ENCODE measurements around the gene SLC35F2.
"Not testable (repeated sequence)": the region's sequence is repeated elsewhere in the genome, so short reads cannot be mapped to it uniquely, and the experiment has no call there.

The SLC35F2 gene

DNA sequence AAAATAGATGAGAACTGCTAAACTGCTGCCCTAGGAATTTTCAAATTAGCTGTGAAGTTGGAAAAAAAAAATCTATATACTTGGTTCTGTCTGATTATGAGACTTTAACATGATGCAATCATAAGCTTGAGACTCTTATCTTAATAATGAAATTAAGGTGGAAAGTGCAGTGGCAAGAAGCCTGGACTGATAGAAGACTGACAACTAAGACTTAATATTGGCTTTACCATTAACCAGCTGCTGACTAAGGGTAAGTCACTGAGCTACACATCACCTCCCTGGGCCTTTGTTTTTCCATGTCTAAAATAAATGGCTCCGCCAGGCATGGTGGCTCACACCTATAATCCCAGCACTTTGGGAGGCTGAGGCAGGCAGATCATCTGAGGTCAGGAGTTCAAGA, 56.9 kb downstream of the SLC35F2 start:
- in situ Hi-C loops (cut with HindIII; ENCODE audit: low pct_ligation_motif_present, low pct_unique_long_range_greater_than_20kb, low sequenced_read_pairs), result no loop called here
- DNase-seq, result peak; percentile 46

DNA sequence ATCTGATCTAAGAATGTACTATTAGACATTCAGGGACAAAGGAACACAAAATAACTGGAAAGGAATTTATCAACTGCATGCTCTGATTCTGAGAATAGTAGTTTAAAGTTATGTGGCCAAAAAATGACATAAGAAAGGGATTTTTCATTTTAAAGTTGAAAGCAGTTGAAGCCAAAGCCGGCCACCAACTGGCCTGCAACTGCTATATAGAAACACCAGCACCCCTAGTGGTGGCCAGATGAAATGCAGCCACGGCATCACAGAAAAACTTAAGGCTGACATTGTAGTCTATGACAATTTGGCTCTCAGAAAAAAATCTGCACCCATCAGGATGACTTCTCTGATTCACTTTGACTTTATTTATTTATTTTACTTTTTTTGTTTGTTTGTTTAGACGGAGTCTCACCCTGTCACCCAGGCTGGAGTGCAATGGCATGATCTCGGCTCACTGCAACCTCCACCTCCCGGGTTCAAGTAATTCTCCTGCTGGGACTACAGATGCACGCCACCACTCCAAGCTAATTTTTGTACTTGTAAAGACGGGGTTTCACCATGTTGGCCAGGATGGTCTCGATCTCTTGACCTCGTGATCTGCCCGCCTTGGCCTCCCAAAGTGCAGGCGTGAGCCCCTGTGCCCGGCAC, 59.2 kb downstream of the SLC35F2 start:
- in situ Hi-C loops (cut with HindIII; ENCODE audit: low pct_ligation_motif_present, low pct_unique_long_range_greater_than_20kb, low sequenced_read_pairs), result no loop called here

DNA sequence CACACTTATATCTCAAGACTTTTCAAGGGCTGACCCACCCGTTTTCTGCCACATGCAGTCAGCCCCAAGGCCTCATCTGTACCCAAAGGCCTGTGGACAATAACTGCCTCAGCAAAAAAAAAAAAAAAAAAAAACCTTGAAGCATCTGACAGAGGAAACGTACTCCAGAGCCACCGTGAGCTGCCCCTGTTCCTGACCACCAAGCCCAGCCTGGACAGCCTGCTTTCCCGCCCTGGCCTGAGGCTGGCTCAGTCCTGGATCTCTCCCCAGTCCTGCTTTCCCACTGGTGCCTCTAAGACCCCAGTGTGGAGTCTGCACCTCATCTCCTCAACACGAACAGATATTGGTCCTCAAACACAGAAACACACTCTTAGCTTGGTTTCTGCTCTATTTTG, 66.5 kb downstream of the SLC35F2 start:
- in situ Hi-C loops (cut with HindIII; ENCODE audit: low pct_ligation_motif_present, low pct_unique_long_range_greater_than_20kb, low sequenced_read_pairs), result no loop called here
- no peak for DNase-seq

More for the DNA sequence above, 59.2 kb downstream of the SLC35F2 start:
- peak; percentile 61 for DNase-seq

DNA sequence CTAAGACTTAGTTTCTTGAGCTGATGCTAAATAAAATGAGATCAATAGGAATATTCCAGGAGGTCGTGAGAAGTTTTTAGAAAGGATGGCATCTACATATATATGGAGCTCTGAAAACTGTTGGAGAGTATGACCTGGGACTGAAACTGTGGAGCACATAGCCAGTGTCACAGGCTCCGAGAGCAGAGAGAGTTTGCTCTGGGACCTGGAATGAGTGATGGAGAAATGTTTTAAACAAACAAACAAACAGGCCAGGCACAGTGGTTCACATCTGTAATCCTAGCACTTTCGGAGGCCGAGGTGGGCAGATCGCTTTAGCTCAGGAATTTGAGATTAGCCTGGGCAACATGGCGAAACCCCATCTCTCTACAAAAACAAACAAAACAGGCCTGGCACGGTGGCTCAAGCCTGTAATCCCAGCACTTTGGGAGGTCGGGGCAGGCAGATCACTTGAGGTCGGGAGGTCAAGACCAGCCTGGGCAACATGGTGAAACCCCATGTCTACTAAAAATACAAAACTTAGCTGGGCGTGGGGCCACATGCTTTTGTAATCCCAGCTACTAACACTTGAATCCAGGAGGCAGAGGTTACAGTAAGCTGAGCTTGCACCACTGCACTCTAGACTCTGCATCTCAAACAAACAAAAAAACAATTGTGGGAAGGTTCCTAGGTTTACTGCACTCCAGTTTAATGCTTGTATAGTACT, 67.1 kb downstream of the SLC35F2 start:
- no peak for DNase-seq
- in situ Hi-C loops (cut with HindIII; ENCODE audit: low pct_ligation_motif_present, low pct_unique_long_range_greater_than_20kb, low sequenced_read_pairs), result no loop called here

DNA sequence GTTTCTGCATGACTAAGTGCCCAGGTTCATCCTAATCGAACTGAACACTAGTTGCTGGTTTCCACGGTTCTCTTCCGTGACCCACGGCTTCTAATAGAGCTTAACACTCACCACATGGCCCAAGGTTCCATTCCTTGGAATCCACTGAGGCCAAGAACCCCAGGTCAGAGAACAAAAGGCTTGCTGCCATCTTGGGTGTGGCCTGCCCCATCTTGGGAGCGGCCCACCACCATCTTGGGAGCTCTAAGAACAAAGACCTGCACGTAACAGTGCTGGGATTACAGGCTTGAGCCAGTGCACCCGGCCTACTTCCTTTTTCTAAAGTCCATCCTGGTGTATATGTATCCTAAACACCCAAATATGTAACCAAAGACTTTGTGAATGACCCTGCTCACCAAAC, 68.8 kb downstream of the SLC35F2 start:
- no peak for DNase-seq
- in situ Hi-C loops (cut with HindIII; ENCODE audit: low pct_ligation_motif_present, low pct_unique_long_range_greater_than_20kb, low sequenced_read_pairs), result no loop called here

DNA sequence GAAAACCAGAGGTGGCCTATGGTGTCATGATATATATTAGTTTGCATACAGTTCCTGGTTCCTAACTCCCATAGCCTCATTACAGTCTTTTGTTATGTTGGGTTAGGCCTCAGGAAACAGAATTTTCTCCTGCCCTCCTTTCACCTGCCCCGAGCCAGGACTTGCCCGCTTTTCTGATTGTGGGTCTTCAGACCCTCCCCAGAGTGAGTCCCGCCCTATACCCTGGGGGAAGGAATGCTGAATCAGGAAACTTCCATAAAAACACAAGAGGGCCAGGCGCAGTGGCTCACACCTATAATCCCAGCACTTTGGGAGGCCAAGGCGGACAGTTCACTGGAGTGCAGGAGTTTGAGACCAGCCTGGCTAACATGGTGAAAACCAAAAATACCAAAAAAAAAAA, 70.9 kb downstream of the SLC35F2 start:
- no peak for DNase-seq
- in situ Hi-C loops (cut with HindIII; ENCODE audit: low pct_ligation_motif_present, low pct_unique_long_range_greater_than_20kb, low sequenced_read_pairs), result no loop called here

DNA sequence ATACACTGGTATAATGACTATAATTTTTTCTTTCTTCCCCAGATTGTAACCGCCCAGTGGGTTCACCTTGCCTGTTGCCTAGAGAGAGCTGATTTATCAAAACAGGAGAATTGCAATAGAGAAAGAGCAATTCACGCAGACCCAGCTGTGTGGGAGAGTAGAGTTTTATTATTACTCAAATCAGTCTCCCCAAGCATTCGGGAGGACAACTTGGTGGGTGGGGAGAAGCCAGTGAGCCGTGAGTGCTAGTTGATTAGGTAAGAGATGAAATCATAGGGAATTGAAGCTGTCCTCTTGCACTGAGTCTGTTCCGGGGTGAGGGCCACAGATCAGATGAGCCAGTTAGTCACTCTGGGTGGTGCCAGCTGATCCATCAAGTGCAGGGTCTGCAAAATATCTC, 73.2 kb downstream of the SLC35F2 start:
- peak; percentile 14 for DNase-seq
- in situ Hi-C loops (cut with HindIII; ENCODE audit: low pct_ligation_motif_present, low pct_unique_long_range_greater_than_20kb, low sequenced_read_pairs), result no loop called here

DNA sequence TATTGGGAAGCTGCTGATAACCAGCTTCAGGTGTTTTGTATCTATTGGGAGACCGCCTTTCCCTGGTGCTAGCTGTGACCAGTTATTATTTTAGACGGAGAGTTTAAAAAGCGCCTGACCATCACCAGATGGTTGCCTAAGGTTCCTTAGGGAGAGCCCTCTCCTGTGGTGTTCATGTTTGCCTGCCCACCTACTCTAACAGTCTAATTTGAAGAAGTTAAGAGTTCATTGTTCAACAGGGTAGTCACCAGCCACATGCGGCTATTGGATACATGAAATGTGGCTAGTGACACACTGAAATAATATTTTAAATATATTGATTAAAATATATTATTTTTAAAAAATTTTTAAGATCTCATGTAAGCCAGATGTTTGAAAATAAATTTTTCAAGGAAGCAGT, 75.5 kb downstream of the SLC35F2 start:
- DNase-seq, result no peak
- in situ Hi-C loops (cut with HindIII; ENCODE audit: low pct_ligation_motif_present, low pct_unique_long_range_greater_than_20kb, low sequenced_read_pairs), result no loop called here

DNA sequence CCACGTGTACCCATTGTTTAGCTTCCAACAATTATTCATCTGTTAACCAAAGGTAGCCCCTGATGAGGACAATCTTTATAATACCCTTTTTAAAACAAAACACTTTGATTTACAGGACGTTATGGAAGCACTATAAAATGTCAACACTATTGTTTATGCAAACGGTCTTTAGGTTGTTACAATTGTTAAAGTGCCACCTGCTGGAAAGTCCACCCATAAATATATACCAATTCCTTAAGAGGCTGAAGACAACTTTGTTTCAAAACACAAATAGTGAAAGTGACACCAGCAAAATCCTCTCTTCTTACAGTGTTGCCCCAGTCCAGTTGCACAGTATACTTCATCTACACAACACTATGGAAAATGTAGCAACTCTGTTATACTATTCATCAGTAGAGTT, 77.8 kb downstream of the SLC35F2 start:
- in situ Hi-C loops (cut with HindIII; ENCODE audit: low pct_ligation_motif_present, low pct_unique_long_range_greater_than_20kb, low sequenced_read_pairs), result no loop called here
- no peak for DNase-seq

DNA sequence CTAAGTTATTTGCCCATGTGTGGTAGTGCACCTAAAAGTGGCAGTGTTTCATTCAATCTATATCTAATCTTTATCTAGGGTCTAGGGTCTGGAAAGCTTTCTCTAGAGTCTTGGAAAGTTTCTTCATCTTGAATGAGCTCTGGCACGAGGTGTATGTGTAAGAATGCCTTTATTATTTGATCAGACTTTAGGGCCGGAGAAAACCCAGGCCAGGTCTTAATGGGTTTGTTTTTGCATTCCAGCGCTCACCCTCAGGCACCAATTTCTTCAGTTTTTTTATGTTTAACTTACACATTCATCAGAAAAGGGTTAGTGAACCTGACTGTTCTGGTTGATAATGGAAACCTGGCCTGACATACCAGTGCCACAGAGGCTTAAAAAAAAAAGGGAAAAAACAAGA, 78.5 kb downstream of the SLC35F2 start:
- no peak for DNase-seq
- in situ Hi-C loops (cut with HindIII; ENCODE audit: low pct_ligation_motif_present, low pct_unique_long_range_greater_than_20kb, low sequenced_read_pairs), result no loop called here

DNA sequence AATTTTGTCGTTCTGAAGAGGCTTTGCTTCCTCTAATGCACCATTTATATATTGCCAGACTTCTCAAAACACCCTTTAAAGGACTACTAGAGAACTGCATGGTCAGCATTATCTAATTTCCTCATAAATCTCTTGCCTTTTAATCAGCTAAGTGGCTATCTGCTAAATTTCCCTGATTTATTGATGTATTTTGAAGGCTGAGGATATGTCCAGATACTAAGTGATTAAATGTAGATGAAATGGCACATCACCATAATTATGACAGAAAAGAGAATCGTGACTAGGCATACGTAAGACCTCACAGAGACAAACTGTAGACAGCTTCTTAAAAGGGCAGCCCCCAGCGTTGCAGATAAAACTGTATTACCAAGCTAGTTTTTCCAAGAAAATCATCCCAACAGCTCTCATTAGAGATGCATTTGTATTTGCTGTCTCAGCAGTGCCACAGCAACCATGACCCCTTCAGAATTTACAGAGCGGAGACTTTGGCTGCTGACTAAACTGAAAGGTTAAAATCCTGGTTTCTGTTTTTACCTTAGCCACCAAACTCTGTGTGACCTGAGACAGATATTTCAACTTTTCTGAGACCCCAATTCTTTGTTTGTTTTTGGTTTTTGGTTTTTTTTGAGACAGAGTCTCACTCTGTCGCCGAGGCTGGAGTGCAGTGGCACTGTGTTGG, 79.6 kb downstream of the SLC35F2 start:
- in situ Hi-C loops (cut with HindIII; ENCODE audit: low pct_ligation_motif_present, low pct_unique_long_range_greater_than_20kb, low sequenced_read_pairs), result no loop called here
- no peak for DNase-seq

DNA sequence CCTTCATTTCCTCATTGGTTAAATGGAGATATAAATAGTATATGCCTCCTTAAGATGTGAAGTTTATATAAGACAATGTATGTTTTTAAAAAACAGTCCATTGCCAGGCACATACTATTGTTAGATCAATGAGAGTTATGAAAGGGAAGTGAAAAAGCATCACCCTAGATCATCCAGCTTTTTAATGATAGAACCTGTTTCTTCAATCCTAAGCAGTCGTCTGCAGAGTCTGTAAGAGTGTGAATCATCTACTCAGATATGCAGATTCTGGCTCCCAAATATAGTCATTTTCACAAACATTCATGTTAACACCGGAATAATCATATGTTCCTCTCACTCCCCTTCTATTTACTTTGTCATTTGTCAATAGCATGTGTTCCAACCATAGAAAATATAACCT, 81.5 kb downstream of the SLC35F2 start:
- DNase-seq, result no peak
- in situ Hi-C loops (cut with HindIII; ENCODE audit: low pct_ligation_motif_present, low pct_unique_long_range_greater_than_20kb, low sequenced_read_pairs), result no loop called here

DNA sequence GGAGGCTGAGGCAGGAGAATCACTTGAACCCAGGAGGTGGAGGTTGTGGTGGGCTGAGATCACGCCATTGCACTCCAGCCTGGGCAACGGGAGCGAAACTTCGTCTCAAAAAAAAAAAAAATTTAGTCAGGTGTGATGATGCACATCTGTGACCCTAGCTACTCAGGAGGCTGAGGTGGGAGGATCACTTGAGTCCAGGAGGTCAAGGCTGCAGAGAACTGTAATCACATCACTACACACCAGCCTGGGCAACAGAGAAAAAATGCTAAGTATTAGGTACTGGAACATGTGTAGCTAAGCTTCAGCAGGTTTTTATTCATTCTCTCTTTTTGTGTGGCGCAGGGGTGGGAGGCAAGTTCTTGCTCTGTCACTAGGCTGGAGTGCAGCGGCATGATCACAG, 82.5 kb downstream of the SLC35F2 start:
- no peak for DNase-seq
- in situ Hi-C loops (cut with HindIII; ENCODE audit: low pct_ligation_motif_present, low pct_unique_long_range_greater_than_20kb, low sequenced_read_pairs), result no loop called here

DNA sequence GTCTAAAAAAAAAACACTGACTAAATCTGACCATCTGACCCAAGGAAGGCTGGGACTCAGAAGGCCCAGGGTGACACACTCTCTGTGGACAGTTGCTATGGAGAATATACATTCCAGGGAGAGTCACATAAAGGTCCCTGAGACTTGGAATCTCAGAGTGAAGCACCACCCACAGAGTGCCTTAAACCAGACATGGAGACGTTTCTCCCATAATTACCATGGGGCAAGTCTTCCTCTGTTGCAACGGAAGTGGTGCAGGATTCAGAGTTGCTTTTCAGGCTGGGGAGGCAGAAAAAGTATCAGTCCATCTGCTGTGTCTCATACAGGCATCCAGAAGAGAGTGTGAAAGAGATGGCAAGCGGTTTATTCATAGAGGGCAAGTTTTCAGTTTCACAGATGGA, 88.0 kb downstream of the SLC35F2 start:
- in situ Hi-C loops (cut with HindIII; ENCODE audit: low pct_ligation_motif_present, low pct_unique_long_range_greater_than_20kb, low sequenced_read_pairs), result no loop called here
- no peak for DNase-seq

DNA sequence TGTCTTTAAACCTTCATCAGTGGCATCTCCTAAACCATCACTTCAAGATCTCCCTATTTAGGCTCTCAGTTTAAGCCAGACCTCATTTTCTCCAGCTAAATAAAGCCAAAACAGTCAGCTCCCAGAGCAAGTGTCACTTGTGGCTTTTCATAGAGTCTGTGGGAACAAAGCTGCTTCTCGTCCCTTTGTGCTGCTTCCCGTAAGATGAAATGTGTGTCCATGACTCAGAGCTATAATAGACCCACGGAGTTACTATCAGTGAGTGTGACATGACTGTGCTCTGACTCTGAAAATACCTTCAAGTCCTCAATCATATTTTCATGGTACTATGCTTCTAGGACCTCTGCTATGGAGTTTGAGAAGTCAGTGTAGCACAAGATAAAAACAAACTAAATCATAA, 89.4 kb downstream of the SLC35F2 start:
- DNase-seq, result no peak
- in situ Hi-C loops (cut with HindIII; ENCODE audit: low pct_ligation_motif_present, low pct_unique_long_range_greater_than_20kb, low sequenced_read_pairs), result no loop called here

DNA sequence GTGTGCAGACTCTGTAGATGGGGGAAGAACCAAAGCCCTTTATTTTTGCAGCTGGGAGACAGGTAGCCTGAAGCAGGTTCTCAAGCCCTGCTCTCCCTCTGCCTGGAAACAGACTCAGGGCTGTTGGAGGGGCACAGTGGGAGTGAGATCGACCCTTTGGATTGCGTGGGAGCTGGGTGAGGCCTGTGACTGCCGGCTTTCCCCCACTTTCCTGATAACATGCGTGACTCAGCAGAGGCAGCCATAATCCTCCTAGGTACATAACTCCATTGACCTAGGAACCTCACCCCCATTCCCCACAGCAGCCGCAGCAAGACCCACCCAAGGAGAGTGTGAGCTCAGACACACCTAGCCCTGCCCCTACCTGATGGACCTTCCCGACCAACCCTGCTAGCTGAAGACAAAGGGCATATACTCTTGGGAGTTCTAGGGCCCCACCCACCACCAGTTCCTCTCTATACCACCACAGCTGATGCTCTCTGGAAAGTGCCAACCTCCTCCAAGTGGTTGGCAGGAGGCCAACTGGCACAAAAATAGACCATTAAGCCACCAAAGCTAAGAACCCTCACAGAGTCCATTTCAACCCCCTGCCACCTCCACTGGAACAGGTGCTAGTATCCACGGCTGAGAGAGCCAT, 99.8 kb downstream of the SLC35F2 start:
- in situ Hi-C loops (cut with HindIII; ENCODE audit: low pct_ligation_motif_present, low pct_unique_long_range_greater_than_20kb, low sequenced_read_pairs); DNase-seq: not testable (repeated sequence)

DNA sequence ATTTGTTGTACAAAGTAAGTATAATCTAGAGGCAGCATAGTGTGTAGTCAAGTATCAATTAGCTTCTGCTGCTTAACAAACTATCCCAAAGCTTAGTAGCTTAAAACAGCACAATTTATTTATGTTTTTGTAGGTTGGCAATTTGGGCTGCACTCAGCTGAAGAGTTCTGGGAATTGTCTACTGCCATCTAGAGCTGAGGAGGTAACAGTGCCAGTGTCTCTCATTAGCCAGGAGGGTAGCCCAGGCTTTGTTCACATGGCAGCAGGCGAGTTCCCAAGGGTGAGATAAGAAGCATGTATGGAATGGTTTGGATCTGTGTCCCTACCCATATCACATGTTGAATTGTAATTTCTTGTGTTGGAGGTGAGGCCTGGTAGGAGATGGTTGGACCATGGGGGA, 100.9 kb downstream of the SLC35F2 start:
- in situ Hi-C loops (cut with HindIII; ENCODE audit: low pct_ligation_motif_present, low pct_unique_long_range_greater_than_20kb, low sequenced_read_pairs), result no loop called here
- DNase-seq, result no peak

DNA sequence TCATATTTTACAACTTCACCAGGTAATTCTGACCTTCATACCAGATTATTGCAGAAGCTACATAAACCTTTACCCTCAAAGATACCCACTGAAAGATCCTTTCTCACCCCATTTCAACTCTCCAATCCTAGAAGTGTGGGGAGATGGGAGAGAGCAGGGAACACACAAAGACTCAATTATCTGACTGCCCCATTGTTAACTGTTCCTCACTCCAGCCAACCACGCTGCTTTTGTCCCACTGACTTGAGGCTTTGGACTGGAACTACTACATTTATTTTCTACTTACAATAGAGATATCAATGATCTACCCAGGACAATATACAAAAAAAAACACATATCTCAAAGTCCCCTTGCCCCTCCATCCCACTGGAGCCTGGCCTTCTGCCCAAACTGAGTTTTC, 102.0 kb downstream of the SLC35F2 start:
- no peak for DNase-seq
- in situ Hi-C loops (cut with HindIII; ENCODE audit: low pct_ligation_motif_present, low pct_unique_long_range_greater_than_20kb, low sequenced_read_pairs), result no loop called here

DNA sequence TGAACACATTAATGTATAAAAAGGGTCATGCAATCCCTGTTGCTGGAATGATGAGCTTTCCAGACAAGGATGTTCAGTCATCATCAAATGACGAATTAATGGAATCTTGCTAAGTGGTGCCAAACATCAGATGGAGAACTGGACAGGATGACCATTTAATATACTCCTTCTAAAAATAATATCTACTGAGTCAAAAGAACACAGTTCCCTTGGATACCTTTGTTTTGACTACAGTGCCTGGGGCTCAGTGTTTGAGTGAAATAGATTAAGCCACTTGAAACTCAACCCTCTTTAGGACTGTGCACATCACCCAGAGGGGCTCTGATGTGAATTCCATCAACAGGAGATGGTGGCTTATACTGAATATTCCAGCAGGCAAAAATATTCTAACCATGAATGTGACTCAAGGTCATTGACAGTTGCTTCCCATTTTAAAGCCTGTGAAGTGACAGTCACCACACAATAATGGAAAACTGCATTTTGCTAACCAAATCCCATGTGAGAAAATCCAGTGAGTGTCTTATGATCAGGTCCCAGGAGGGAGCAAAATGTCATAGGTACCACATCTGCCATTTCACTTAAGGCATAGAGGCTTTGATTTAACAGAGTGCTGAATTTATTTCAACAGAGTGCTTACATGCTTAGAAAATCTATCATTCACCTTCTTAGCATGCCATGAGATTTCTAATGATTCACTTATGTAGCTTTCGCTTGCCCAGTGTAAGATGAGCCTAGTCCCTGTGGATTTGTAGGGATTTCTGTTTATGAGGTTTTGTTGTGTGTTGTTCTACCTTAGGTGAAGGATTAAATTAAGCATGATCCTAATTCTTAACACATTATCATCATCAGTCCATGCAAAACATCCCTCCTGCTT, 105.4 kb downstream of the SLC35F2 start:
- in situ Hi-C loops (cut with HindIII; ENCODE audit: low pct_ligation_motif_present, low pct_unique_long_range_greater_than_20kb, low sequenced_read_pairs), result no loop called here
- DNase-seq, result no peak
